GM23248 (cell line): ENCODE results near the gene SYPL2. TPM values are rescaled to one million over a fixed set of nuclear protein-coding genes. Genes with fewer than 3 reads are reported as not detected.

Experiments
- DNase-seq: peaks from one replicate; pipeline ENCODE4 v3.0.0-alpha.2; 2015
- H2AFZ ChIP-seq: fragments of 200-600 bp; sonication (generic); 2 replicates; pipeline ENCODE4 v1.6.1; 2016; ENCODE audit warnings: antibody characterized with exemption
- H3F3A ChIP-seq: fragments of 200-600 bp; sonication (generic); 2 replicates; pipeline ENCODE4 v1.6.1; 2016; ENCODE audit warnings: mild to moderate bottlenecking, antibody characterized with exemption, mixed run types; ENCODE audit not compliant: insufficient read depth
- H3K27ac ChIP-seq: fragments of 200-600 bp; sonication (generic); 2 replicates; pipeline ENCODE4 v1.5.1; 2016; ENCODE audit warnings: mild to moderate bottlenecking
- H3K27me3 ChIP-seq: fragments of 200-600 bp; sonication (generic); replicated peaks from 2 replicates; pipeline ENCODE4 v1.6.1; 2016; ENCODE audit warnings: mild to moderate bottlenecking; ENCODE audit not compliant: insufficient read depth
- H3K36me3 ChIP-seq: fragments of 200-600 bp; sonication (generic); 2 replicates; pipeline ENCODE4 v1.6.1; 2016; ENCODE audit warnings: low read depth, mild to moderate bottlenecking
- H3K4me1 ChIP-seq: fragments of 200-600 bp; sonication (generic); 2 replicates; pipeline ENCODE4 v1.6.1; 2016; ENCODE audit warnings: mild to moderate bottlenecking; ENCODE audit not compliant: insufficient read depth
- H3K4me2 ChIP-seq: fragments of 200-600 bp; sonication (generic); one replicate; pipeline ENCODE4 v1.6.1; 2016; ENCODE audit warnings: mild to moderate bottlenecking; ENCODE audit not compliant: unreplicated experiment
- H3K4me3 ChIP-seq: fragments of 200-600 bp; sonication (generic); 2 replicates; pipeline ENCODE4 v1.5.1; 2016; ENCODE audit warnings: mild to moderate bottlenecking
- H3K79me2 ChIP-seq: fragments of 200-600 bp; sonication (generic); 2 replicates; pipeline ENCODE4 v1.6.1; 2016; ENCODE audit warnings: mild to moderate bottlenecking; ENCODE audit not compliant: insufficient read depth
- H3K9ac ChIP-seq: fragments of 200-600 bp; sonication (generic); 2 replicates; pipeline ENCODE4 v1.6.1; 2016; ENCODE audit warnings: mild to moderate bottlenecking
- H3K9me2 ChIP-seq: fragments of 200-600 bp; sonication (generic); 2 replicates; pipeline ENCODE4 v1.6.1; 2016; ENCODE audit warnings: mixed run types, mild to moderate bottlenecking, moderate library complexity; ENCODE audit not compliant: insufficient read depth
- H3K9me3 ChIP-seq: fragments of 200-600 bp; sonication (generic); one replicate; pipeline ENCODE4 v1.6.1; 2017; ENCODE audit warnings: low read depth
- H4K20me1 ChIP-seq: fragments of 200-600 bp; sonication (generic); 2 replicates; pipeline ENCODE4 v1.6.0; 2016; ENCODE audit not compliant: insufficient read depth
- EZH2 ChIP-seq: fragments of 200-600 bp; sonication (generic); IDR thresholded peaks from 2 replicates; pipeline ENCODE4 v1.6.1; 2018; ENCODE audit warnings: antibody characterized with exemption, mild to moderate bottlenecking; ENCODE audit not compliant: insufficient read depth, poor library complexity, severe bottlenecking
- EZH2phosphoT487 ChIP-seq: fragments of 200-600 bp; sonication (generic); IDR thresholded peaks from 2 replicates; pipeline ENCODE4 v1.6.1; 2018; ENCODE audit warnings: antibody characterized with exemption, moderate library complexity, mild to moderate bottlenecking, low read depth; ENCODE audit not compliant: insufficient read depth
- WGBS, 2 experiments: methylation state at CpG; one replicate each; pipeline ENCODE4 v1.1.6; 2015 to 2017; ENCODE audit warnings: low lambda C conversion rate in 2 of 2, low coverage in 1 of 2; ENCODE audit errors: missing lambda C conversion rate in 2 of 2; 5-methylcytosine and 5-hydroxymethylcytosine counted together
- in situ Hi-C: fragments of 300-500 bp; cut with MboI; formaldehyde crosslinking; loops from 2 replicates; pipeline ENCODE4 v1.15.0; 2020
- polyA plus RNA-seq: library from polyadenylated mRNA; unstranded; fragments of >200 nt; fragmentation: Nextera tagmentation; extraction: Ambion mirVana; gene quantifications from 2 replicates; pipeline ENCODE4 v1.2.1, GENCODE V29; 2016
- total RNA-seq: library from RNA; depleted of rRNA; stranded (reverse); fragments of >200 nt; shearing (Covaris generic); gene quantifications from 2 replicates; pipeline ENCODE4 v1.2.3, GENCODE V29; 2014

Gene SYPL2
- total and polyA plus RNA-seq, 2 experiments from 2014 or later = 0.11 to 0.38 TPM

- peak; percentile 60 for DNase-seq
- WGBS, 2 experiments = 70 to 73% methylated on average over 4 of the region's 4 CpGs
- Histone ChIP-seq H4K20me1 (no peaks in the 10 kb centered on the region), H3K36me3 (0 out of 2 replicates have a peak, but pooled peaks cover 5% of the 10 kb centered on the region), H3K4me1 (peaks cover 21% of the 10 kb centered on the region), H3K9me2 (no peaks in the 10 kb centered on the region), H2AFZ (no peak overlapping the region), H3K4me2 (no peak overlapping the region), H3K27ac (no peak overlapping the region), H3K9me3 (no peaks in the 10 kb centered on the region), H3K79me2 (peaks cover 20% of the 10 kb centered on the region), H3K9ac (no peak overlapping the region), H3F3A (peaks cover 10% of the 10 kb centered on the region; the same call in 1 of the 2 replicates), H3K27me3 (no peaks in the 10 kb centered on the region), H3K4me3 (no peak overlapping the region)
- in situ Hi-C loops = no loop called here
- TF ChIP-seq EZH2phosphoT487 = no peak
- TF ChIP-seq EZH2 = no peak
Measured at GRCh38 chr1:109499661-109500536, 33.6 kb downstream of the SYPL2 start.

- Histone ChIP-seq H3K4me1 (peaks cover 21% of the 10 kb centered on the region), H3K27ac (no peak overlapping the region), H3K36me3 (0 out of 2 replicates have a peak, but pooled peaks cover 5% of the 10 kb centered on the region), H3K4me2 (no peak overlapping the region), H3K9me3 (no peaks in the 10 kb centered on the region), H3K79me2 (peaks cover 10% of the 10 kb centered on the region), H2AFZ (no peak overlapping the region), H3K9ac (no peak overlapping the region), H3K4me3 (no peak overlapping the region), H3F3A (peaks cover 10% of the 10 kb centered on the region; the same call in 1 of the 2 replicates), H3K27me3 (no peaks in the 10 kb centered on the region), H3K9me2 (no peaks in the 10 kb centered on the region), H4K20me1 (no peaks in the 10 kb centered on the region)
- in situ Hi-C loops = no loop called here
- DNase-seq = peak; percentile 58
- TF ChIP-seq EZH2 (no peak), EZH2phosphoT487 (no peak)
- WGBS, 2 experiments = 38 to 51% methylated on average over 5 of the region's 5 CpGs
Measured at GRCh38 chr1:109500941-109501381, 34.6 kb downstream of the SYPL2 start.

- Histone ChIP-seq H3K79me2 (peaks cover 4% of the 10 kb centered on the region; the same call in 1 of the 2 replicates), H3K36me3 (no peaks in the 10 kb centered on the region), H4K20me1 (no peaks in the 10 kb centered on the region), H3K27ac (no peak overlapping the region), H3K9me2 (no peaks in the 10 kb centered on the region), H3F3A (peaks cover 10% of the 10 kb centered on the region; the same call in 1 of the 2 replicates), H3K4me2 (no peak overlapping the region), H3K4me1 (peaks cover 21% of the 10 kb centered on the region), H3K9ac (no peak overlapping the region), H3K4me3 (no peak overlapping the region), H3K9me3 (no peaks in the 10 kb centered on the region), H3K27me3 (no peaks in the 10 kb centered on the region), H2AFZ (no peak overlapping the region)
- TF ChIP-seq EZH2phosphoT487 (no peak), EZH2 (no peak)
- 78% methylated on average over 5 of the region's 5 CpGs for WGBS, 2 experiments
- DNase-seq = no peak
- in situ Hi-C loops = no loop called here
Measured at GRCh38 chr1:109501644-109502363, 35.5 kb downstream of the SYPL2 start.

GRCh38 chr1:109502364-109502851, 36.1 kb downstream of the SYPL2 start:
- H3K4me1 ChIP-seq = peaks cover 21% of the 10 kb centered on the region
- H3F3A ChIP-seq = peaks cover 10% of the 10 kb centered on the region; the same call in 1 of the 2 replicates
- in situ Hi-C loops = no loop called here
- H3K79me2 ChIP-seq = peaks cover 4% of the 10 kb centered on the region; the same call in 1 of the 2 replicates
- H4K20me1 ChIP-seq = no peaks in the 10 kb centered on the region
- no peak overlapping the region for H3K27ac ChIP-seq
- H3K27me3 ChIP-seq = no peaks in the 10 kb centered on the region
- H3K4me3 ChIP-seq = no peak overlapping the region
- no peaks in the 10 kb centered on the region for H3K9me2 ChIP-seq
- H2AFZ ChIP-seq = no peak overlapping the region
- TF ChIP-seq EZH2phosphoT487 (no peak), EZH2 (no peak)
- 85% methylated on average over 3 of the region's 3 CpGs for WGBS, 2 experiments
- no peak for DNase-seq
- no peak overlapping the region for H3K4me2 ChIP-seq
- H3K9ac ChIP-seq = no peak overlapping the region
- no peaks in the 10 kb centered on the region for H3K36me3 ChIP-seq
- H3K9me3 ChIP-seq = no peaks in the 10 kb centered on the region
